HCT116 (cell line): ENCODE data around the gene FSTL4. TPM values are rescaled to one million over a fixed set of nuclear protein-coding genes. Genes with fewer than 3 reads are reported as not detected.

Source experiments
- ATAC-seq: fragments of 200-7000 bp; cut with Tn5 transposase; 2 replicates; pipeline ENCODE4 v1.9.1; 2020; ENCODE audit warnings: mild to moderate bottlenecking, moderate library complexity
- BruUV-seq: library from RNA; stranded (reverse); fragments of 400-500 nt; replicated peaks from 2 replicates; lab custom pipeline; 2021; lab: Mats Ljungman, UMichigan
- CTCF ChIA-PET: fragments of 300-600 bp; sonication (Branson Sonifier 250); formaldehyde crosslinking; loops from one replicate; lab custom pipeline; 2021; ENCODE audit warnings: antibody characterized with exemption; lab: Charles Lee
- POLR2A ChIA-PET: fragments of 300-600, 350-600 bp; sonication (Branson Sonifier 250); formaldehyde crosslinking; loops from one replicate; lab custom pipeline; 2021; ENCODE audit warnings: antibody characterized with exemption; lab: Charles Lee
- RAD21 ChIA-PET, 2 experiments: fragments of 300-600 bp; sonication (Branson Sonifier 250); formaldehyde crosslinking; loops; one replicate each; lab custom pipeline; 2023; ENCODE audit warnings: low total read pairs in 2 of 2; ENCODE audit not compliant: uncharacterized antibody in 2 of 2, unreplicated experiment in 2 of 2, low non-redundant PET in 1 of 2; lab: Charles Lee
- DNase-seq: peaks from one replicate; pipeline ENCODE4 v3.0.0-alpha.2; 2010; ENCODE audit warnings: low read depth, low spot score
- H2AFZ ChIP-seq: fragments of 200-600 bp; shearing (Covaris generic), sonication (generic); 2 replicates; pipeline ENCODE4 v1.6.1; 2017; ENCODE audit warnings: low read depth, mixed run types, mixed read lengths, antibody characterized with exemption, low read length; ENCODE audit not compliant: poor library complexity, severe bottlenecking
- H3K27ac ChIP-seq: 2 replicates; pipeline ENCODE4 v1.5.1; 2012; ENCODE audit warnings: low read depth, low read length
- H3K27me3 ChIP-seq: fragments of 200-600 bp; sonication (generic); 2 replicates; pipeline ENCODE4 v1.6.1; 2016; ENCODE audit warnings: mixed run types, low read length, mixed read lengths; ENCODE audit not compliant: insufficient read depth
- H3K36me3 ChIP-seq, 2 experiments: fragments of 200-500 bp in 1 of 2; fragments of 200-600 bp in 1 of 2; sonication (Bioruptor generic) in 1 of 2; sonication (generic) in 1 of 2; 2 replicates each; pipeline versions ENCODE4 v1.5.1 to v1.6.1; 2014 to 2016; ENCODE audit warnings: low read length in 2 of 2, inconsistent platforms in 1 of 2, mixed read lengths in 1 of 2, mixed run types in 1 of 2; ENCODE audit not compliant: insufficient read depth in 2 of 2, control insufficient read depth in 1 of 2
- H3K4me1 ChIP-seq, 2 experiments: fragments of 200-600 bp in 1 of 2; sonication (generic) in 1 of 2; 2 replicates each; pipeline versions ENCODE4 v1.5.1 to v1.6.1; 2012 to 2017; ENCODE audit warnings: low read length in 2 of 2, inconsistent platforms in 1 of 2, mild to moderate bottlenecking in 1 of 2, mixed read lengths in 1 of 2, mixed run types in 1 of 2, moderate library complexity in 1 of 2; ENCODE audit not compliant: insufficient read depth in 2 of 2, control insufficient read depth in 1 of 2
- H3K4me2 ChIP-seq: fragments of 200-600 bp; sonication (generic); 2 replicates; pipeline ENCODE4 v1.6.1; 2017; ENCODE audit warnings: mixed run types, low read length, mixed read lengths
- H3K4me3 ChIP-seq, 2 experiments: fragments of 200-600 bp in 1 of 2; sonication (generic) in 1 of 2; replicated peaks in 1 of 2; 2 replicates each; pipeline ENCODE4 v1.5.1; 2011 to 2016; ENCODE audit warnings: low read length in 2 of 2, control low read depth in 1 of 2, low read depth in 1 of 2, mild to moderate bottlenecking in 1 of 2, mixed read lengths in 1 of 2, mixed run types in 1 of 2
- H3K79me2 ChIP-seq: fragments of 200-600 bp; sonication (generic); 2 replicates; pipeline ENCODE4 v1.6.1; 2017; ENCODE audit warnings: mild to moderate bottlenecking, mixed run types, low read length, moderate library complexity, mixed read lengths; ENCODE audit not compliant: insufficient read depth
- H3K9ac ChIP-seq: fragments of 200-600 bp; sonication (generic); 2 replicates; pipeline ENCODE4 v1.6.1; 2016; ENCODE audit warnings: low read length, mixed read lengths
- H3K9me2 ChIP-seq: fragments of 200-600 bp; sonication (generic), shearing (Covaris generic); 2 replicates; pipeline ENCODE4 v1.6.1; 2017; ENCODE audit warnings: mixed run types, mild to moderate bottlenecking, moderate library complexity; ENCODE audit not compliant: insufficient read depth
- H3K9me3 ChIP-seq, 2 experiments: fragments of 200-500 bp in 1 of 2; fragments of 200-600 bp in 1 of 2; sonication (Bioruptor generic) in 1 of 2; sonication (generic) in 1 of 2; 2 replicates each; pipeline ENCODE4 v1.6.1; 2014 to 2017; ENCODE audit warnings: low read length in 2 of 2, mixed read lengths in 2 of 2, inconsistent platforms in 1 of 2, low read depth in 1 of 2, mild to moderate bottlenecking in 1 of 2, mixed run types in 1 of 2, moderate library complexity in 1 of 2; ENCODE audit not compliant: control insufficient read depth in 1 of 2, insufficient read depth in 1 of 2
- H4K20me1 ChIP-seq: fragments of 200-600 bp; sonication (generic), shearing (Covaris generic); 2 replicates; pipeline ENCODE4 v1.6.1; 2017; ENCODE audit warnings: mixed run types, mild to moderate bottlenecking, moderate library complexity; ENCODE audit not compliant: insufficient read depth
- CEBPB ChIP-seq: IDR thresholded peaks from 2 replicates; pipeline ENCODE4 v1.6.1; 2012; ENCODE audit warnings: low read depth
- EGR1 ChIP-seq: IDR thresholded peaks from 2 replicates; pipeline ENCODE4 v1.6.1; 2012; ENCODE audit warnings: low read depth
- POLR2A ChIP-seq: IDR thresholded peaks from 2 replicates; pipeline ENCODE4 v1.7.0; 2011; ENCODE audit warnings: borderline replicate concordance; ENCODE audit not compliant: insufficient read depth, insufficient read length; ENCODE audit errors: extremely low read depth
- RAD21 ChIP-seq: IDR thresholded peaks from 2 replicates; pipeline ENCODE4 v1.6.1; 2012; ENCODE audit warnings: low read depth, mild to moderate bottlenecking
- SP1 ChIP-seq: IDR thresholded peaks from 2 replicates; pipeline ENCODE4 v1.6.1; 2012; ENCODE audit warnings: low read depth
- intact Hi-C: fragments of 100-400 bp; cut with micrococcal nuclease; formaldehyde crosslinking; loops from 2 replicates; pipeline ENCODE4 v1.10.0; 2022
- total RNA-seq: library from RNA; stranded (reverse); gene quantifications from one replicate; pipeline ENCODE4 v1.2.1, GENCODE V29; 2021; ENCODE audit not compliant: unreplicated experiment
- TF ChIP-seq, protein P1 (sequence below): IDR thresholded peaks from 2 replicates; pipeline ENCODE4 v1.6.1; 2012; ENCODE audit warnings: low read depth

Gene FSTL4
- total RNA-seq, 1 experiment from 2014 or later, result 0.37 TPM

DNA sequence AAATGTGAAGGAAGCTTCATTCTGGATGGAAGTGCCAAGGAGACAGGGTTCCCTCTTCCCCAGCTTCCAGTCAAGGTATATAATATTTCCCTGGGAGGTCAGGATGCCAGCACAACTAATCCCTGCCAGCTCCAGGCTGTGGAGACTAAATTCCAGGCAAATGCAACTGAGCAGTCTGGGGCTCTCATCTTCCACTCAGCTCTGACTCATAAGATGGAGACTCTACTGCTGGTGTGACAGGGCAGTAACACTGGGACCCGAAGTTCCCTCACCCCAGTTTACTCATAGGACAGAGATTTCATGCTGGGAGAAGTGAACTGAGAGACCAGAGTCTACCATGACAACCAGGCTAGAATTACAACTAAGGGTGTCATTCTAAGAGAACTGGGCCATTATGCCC, 235.4 kb downstream of the FSTL4 start (continued):
- TF ChIP-seq EGR1, result no peak
- no peak for TF ChIP-seq SP1
- TF ChIP-seq, protein P1, sequence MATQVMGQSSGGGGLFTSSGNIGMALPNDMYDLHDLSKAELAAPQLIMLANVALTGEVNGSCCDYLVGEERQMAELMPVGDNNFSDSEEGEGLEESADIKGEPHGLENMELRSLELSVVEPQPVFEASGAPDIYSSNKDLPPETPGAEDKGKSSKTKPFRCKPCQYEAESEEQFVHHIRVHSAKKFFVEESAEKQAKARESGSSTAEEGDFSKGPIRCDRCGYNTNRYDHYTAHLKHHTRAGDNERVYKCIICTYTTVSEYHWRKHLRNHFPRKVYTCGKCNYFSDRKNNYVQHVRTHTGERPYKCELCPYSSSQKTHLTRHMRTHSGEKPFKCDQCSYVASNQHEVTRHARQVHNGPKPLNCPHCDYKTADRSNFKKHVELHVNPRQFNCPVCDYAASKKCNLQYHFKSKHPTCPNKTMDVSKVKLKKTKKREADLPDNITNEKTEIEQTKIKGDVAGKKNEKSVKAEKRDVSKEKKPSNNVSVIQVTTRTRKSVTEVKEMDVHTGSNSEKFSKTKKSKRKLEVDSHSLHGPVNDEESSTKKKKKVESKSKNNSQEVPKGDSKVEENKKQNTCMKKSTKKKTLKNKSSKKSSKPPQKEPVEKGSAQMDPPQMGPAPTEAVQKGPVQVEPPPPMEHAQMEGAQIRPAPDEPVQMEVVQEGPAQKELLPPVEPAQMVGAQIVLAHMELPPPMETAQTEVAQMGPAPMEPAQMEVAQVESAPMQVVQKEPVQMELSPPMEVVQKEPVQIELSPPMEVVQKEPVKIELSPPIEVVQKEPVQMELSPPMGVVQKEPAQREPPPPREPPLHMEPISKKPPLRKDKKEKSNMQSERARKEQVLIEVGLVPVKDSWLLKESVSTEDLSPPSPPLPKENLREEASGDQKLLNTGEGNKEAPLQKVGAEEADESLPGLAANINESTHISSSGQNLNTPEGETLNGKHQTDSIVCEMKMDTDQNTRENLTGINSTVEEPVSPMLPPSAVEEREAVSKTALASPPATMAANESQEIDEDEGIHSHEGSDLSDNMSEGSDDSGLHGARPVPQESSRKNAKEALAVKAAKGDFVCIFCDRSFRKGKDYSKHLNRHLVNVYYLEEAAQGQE, result no peak

DNA sequence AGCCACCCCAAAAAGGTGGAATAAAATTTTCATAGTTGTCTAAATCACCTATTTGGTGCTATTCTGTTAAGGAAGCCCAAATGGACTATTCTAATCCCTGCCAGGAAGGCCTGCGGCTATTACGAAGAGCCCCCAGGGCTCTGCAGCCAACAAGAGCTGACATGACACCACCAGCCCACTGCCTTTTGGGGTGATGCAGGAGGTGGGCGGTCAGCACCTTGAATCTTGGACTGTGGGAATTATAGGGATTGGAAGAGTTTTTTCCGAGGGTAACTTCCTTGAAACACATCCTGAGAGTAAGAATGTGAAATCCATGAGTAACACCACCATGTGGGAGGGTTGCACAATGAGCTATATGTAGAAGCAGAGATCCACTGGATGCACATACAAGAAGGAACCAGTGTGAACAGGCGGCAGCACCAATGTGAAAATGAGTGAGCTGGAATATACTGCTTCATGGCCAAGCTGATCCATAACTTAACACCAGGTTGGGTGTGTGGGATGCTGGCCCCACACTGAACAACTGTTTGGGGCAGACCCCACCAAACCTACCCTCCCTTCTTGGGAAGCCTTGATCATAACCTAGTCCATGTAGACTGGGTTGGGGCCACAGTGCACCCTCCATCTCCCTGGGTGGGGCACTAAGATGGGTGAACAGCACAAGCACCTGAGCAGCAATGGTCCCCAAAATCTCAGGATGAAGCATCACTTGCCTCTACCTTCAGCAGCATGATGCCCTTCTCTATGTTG, 239.0 kb downstream of the FSTL4 start:
- H3K4me3 ChIP-seq, result no peak overlapping the region
- no TSS peak for BruUV-seq
- H3K9me2 ChIP-seq, result no peaks in the 10 kb centered on the region
- RAD21 ChIA-PET, result no interaction called here
- peaks cover 8 to 29% of the 10 kb centered on the region in 2 experiments for H3K4me1 ChIP-seq
- POLR2A ChIA-PET, result no interaction called here
- peaks cover 0 to 9% of the 10 kb centered on the region in 2 experiments; a peak in 2 of 4 replicates for H3K9me3 ChIP-seq
- H3K79me2 ChIP-seq, result no peaks in the 10 kb centered on the region
- no peak for DNase-seq
- no peak overlapping the region for H3K4me2 ChIP-seq
- H3K27ac ChIP-seq, result no peak overlapping the region
- no peaks in the 10 kb centered on the region for H3K27me3 ChIP-seq
- CTCF ChIA-PET, result no interaction called here
- H3K9ac ChIP-seq, result no peak overlapping the region
- intact Hi-C loops, result no loop called here
- H4K20me1 ChIP-seq, result no peaks in the 10 kb centered on the region
- H2AFZ ChIP-seq, result no peak overlapping the region
- no peak for ATAC-seq
- no peak for TF ChIP-seq RAD21
- TF ChIP-seq CEBPB, result peak; percentile 19; the same call in 1 of the 2 replicates
- TF ChIP-seq POLR2A, result no peak
- TF ChIP-seq SP1, result no peak
- H3K36me3 ChIP-seq, result no peaks in the 10 kb centered on the region
